Stimulated activated naive CD4-positive, alpha-beta T cell treated with Interleukin-2 at 50 U/mL for 16 hours (primary cell): ENCODE results near the gene ITGA4.
A peak's percentile ranks its signal among the peaks of the same experiment; 100 is the strongest.

Source experiments
- DNase-seq: peaks from one replicate; lab custom pipeline; 2025; lab: John Stamatoyannopoulos, UW

Gene ITGA4

DNA sequence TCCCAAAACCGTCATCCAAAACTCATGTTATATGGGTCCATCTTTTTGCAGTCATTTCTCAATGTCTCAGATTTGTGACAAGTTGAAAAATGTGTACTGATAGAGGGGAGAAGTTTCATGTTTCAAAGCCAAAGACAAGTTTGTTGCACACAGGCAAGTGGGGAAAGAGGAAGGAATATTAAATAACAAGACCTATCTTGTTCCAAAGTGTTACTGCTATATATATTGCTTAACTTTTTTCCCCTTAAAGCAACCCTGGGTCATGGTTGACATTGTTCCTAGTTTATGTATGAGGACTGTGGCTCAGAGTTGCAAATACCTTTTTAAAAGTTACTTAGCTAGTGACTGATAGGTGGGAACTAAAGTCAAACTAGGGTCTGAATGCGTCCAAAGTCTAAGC, 1.7 kb downstream of the ITGA4 start:
- DNase-seq: no peak

DNA sequence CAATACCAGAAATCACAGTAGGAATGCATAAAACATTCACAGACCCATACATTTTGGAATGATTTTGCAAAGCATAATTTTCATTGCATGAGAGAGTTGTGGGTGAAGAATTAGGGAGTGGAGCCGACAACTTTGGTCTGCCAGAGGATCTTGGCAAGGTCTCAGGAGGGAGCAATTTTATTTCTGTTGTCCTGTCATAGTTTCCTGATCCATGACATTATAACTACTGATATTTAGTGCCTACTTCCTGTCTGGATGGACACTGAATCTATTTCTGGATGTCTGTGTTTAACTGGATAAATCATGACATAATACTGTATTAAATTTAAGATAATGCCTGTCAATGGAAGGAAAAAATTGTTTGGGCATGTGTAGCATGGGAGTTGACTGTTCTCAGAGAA, 2.4 kb downstream of the ITGA4 start:
- DNase-seq: no peak

DNA sequence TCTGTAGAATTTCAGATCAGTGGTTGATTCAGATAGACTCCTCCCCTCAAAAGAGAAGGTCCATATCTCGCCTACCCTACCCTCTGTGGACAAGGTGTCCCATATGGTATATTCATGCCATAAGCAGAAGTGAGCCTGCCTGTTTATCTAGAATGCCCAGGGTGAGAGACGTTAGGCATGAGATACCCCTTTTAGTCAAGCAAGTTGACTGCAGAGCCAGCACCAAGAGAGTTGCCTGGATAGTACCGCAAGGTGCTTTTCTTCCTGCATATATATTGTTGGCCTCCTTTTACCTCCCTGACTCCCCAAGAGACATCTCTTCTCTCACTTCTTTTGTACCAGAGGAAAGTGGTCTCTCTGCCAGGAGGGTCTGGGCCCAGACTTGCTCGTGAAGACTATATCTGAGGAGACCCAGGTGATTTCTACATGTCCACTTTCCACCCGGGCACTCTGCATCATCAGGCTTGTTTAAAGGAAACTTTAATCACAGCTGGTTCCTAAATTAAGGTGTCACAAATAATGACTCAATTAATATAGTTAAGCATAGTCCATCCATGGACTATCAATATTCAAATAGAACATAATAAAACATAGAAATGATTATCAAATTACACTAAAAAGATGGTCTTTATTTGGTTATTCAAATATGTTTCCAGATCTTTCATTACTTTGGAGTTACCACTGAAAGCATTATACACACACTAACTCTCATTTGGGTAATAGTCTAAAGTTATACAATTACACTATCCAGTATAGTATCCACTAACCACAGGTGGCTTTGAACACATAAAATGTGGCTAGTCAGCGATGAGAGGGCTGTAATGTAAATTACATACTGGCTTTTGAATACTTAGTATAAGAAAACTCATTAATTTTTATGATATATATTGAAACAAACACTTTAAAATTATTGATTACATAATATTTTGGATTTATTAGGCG, 4.1 kb downstream of the ITGA4 start:
- DNase-seq: no peak

DNA sequence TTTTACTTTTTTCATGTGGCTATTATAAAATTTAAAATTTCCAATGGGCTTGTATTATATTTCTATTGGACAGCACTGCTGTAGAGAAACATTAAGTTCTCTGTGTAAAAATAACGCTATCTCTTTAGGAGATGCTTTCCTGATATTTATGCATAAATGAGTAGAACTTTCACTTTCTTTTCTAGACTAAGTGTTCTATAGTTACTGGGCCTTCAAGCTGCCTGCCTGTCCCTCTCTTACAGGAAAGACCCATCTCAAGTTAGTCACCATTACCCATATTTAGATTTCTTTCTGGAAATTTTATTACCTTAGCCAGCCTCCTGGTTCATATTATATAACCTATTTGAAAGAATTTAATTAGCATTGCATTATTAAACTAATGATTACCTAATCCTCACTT, 4.8 kb downstream of the ITGA4 start:
- no peak for DNase-seq

DNA sequence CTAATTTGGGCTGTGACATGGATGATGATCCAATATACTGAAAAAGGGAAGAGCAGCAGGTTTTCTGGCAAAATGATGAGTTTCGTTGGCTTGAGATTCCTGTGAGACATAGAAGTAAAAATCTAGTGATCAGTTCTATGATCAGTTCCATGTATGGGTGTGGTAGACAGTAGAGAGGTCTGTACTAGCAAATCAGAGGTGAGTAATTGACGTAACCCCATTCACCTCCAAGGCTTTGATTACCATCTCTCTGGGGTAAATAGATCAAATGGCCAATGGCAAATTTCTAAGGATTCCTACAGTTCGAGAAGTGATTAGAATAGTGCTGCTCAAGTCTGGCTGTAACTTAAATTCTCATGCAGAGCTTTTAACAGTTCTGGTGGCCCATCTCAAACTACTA, 6.4 kb downstream of the ITGA4 start:
- no peak for DNase-seq

DNA sequence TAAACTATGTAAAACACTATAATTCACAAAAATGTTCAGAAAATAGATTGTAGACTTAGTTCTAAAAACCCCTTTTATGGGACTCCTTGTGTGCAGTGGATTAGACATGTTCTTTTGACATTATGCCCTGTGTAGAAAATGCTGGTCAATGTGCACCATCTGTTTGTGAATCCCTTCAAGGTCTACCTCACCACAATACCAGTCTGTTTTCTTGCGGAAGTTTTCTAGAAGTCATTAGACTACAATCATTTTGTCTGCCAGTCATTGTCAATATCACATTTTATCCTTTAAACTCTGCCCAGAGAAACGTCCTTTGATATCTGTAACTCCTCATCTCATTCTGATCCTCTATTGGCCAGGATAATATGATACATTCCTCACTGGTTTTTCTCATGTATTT, 7.8 kb downstream of the ITGA4 start:
- DNase-seq: no peak

DNA sequence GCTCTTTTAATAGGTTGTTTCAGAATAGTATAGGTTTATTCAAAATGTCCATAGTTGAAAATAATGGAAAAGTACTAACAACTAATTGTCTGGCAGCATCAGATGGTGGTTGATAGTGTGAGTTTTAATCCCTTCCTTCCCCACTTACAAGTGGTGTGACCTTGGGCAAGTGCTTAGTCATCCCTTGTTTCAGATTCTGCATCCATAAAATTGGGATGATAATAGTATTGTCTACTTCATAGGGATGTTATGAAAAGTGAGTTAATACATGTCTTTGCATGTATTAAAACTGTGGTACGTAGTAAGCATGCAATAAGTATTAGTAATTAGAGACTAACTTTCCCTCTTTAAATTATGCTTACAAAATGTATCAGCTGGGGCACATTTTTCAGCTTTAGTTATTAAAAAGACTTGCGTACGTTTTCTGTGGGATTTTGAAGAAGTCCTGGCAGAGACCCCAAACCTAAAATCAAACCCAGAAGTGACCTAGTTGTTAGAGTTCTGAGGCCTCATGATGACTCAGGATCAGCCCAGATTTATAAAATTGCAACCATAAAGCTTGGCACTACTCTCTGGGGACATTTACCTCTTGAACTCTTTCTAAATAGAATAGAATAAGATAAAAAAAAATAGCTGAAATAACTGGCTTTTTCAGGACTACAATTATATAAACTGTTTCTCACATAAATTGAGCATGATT, 8.6 kb downstream of the ITGA4 start:
- no peak for DNase-seq

DNA sequence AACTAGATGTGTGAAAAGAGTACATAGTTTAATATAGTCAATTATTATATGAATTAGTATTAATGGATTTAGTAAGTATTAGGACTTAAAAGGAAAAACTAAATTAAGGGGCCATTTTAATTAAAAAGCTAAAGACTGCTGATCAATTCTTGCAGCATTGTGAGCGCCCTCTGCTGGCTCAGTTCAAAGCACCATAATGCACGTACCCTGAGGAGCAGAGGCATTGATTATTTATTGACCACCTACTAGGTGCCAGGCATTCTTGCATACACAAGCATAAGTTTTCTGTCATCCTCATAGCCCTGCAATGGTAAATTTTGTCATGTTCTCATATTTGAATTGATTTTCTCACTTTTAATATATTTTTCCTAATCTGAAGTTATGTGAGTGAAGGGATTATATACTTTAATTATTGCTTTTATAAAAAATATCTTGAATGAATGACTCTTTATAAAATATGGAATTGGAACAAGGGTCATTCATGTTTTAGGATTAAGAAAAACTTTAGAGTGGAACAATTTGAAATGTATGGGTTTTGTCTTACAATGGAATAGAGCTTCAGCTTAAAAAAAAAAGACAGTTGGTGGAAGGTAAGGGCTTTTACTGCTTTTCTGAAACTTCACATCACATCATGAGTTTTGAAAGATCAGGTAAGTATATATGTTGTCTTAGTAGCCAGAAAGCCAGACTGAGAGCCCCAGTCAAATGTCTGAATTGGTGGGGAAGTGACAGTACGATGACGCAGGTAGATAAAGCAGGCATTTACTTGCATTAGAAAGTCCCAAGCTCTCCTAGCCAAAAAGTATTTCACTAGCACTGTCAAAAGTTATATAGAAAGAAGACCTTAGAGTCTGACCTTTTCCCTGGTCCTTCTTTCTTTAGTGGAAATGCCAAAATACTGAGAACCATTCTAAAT, 9.7 kb downstream of the ITGA4 start:
- DNase-seq: peak; percentile 75

DNA sequence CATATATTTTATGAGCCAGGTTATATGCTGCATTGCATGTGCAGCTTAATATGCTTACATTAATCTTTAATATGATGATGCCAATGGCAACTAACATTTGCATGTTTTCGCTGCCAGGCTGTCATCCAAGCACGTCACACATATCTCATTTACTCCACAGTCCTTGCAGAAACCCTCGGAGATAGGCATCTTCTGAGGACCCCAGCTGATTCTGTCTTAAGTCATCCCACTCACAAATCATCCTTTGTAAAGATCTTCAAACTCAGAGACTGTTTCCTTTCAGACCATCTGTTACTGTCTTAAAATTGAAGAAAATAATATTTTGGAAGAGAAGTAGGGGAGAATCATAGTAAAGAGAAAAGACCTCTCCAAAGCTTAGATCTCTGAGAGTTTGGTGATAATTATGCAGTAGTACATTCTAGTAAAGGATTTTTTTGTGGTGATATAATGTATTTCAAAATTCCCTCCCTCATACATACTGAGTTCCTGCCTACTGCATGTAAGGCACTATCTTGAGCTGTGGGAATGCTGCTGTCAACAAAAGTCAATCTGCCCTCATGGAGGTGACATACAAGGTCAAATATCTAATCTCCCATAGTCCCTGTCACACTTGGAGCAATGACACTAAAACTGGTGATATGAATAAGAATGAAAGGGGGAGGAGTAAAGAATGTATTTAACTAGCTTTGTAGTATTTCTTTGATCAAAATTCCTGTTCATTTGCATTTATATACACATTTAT, 11.0 kb downstream of the ITGA4 start:
- DNase-seq: no peak

DNA sequence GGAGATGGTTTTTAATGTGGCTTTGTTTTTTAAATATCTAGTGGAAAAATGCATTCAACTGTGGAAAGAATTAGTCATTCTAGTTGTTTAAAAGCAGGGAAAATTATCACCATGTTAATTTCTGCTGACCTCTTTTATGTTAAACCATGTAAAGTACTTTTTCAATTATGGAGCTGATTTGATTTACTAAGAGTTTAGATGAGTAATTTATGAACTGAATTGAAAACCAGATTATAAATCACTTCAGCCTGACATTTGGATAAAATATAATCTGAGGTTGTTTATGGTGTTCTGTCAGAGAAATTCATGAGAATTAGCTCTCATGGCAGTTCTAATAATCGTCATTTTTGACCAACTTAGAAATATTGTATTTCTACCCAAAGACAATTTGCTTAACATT, 11.6 kb downstream of the ITGA4 start:
- no peak for DNase-seq

DNA sequence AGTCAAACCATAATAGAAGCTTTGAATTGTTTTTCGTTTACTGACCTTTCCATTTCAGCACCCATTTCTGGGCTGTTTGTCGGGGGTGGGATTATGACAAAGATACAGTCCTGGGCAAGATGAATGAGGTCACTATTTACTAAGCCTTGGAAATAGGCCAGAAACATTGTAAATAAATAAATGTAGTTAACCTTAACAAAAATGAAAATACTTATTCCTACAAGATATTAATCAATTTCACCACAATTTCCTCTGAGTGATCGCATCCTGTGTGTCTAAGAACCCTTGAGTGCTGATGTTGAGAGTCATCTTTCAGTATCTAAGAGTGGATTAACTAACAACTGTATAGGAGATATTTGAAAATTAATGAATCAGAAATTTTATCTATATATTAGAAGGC, 14.0 kb downstream of the ITGA4 start:
- DNase-seq: no peak

DNA sequence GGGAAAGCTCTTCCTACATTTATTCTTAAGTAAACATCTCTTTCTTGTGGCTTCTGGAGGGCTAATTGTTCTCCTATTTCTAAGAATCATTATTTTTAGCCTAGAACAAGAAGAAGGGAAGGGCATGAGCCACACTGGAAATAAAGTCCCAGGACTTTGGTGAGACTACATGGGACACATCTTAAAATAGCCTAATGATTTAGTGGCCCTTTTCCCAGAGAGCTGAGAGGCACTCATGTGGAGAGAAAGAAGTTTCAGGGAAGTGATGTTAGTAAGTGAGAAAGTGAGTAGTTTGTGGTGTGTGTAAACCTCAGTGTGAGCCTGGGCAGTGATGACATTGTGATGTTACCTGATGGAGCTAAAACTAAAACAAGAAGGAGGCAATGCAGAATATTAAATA, 14.6 kb downstream of the ITGA4 start:
- no peak for DNase-seq

DNA sequence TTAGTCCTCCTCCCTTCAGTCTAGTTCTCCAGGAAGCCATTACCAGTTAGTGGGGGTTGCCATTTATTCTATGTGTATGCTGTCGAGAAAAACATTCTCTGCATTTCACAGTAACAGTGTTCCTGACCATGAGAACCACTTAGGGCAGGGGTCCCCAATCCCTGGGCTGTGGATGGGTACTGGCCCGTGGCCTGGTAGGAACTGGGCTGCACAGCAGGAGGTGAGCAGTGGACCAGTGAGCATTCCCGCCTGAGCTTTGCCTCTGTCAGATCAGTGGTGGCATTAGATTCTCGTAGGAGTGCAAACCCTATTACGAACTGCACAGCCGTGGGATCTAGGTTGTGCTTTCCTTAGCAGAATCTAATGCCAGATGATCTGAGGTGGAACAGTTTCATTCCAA, 15.8 kb downstream of the ITGA4 start:
- DNase-seq: no peak

DNA sequence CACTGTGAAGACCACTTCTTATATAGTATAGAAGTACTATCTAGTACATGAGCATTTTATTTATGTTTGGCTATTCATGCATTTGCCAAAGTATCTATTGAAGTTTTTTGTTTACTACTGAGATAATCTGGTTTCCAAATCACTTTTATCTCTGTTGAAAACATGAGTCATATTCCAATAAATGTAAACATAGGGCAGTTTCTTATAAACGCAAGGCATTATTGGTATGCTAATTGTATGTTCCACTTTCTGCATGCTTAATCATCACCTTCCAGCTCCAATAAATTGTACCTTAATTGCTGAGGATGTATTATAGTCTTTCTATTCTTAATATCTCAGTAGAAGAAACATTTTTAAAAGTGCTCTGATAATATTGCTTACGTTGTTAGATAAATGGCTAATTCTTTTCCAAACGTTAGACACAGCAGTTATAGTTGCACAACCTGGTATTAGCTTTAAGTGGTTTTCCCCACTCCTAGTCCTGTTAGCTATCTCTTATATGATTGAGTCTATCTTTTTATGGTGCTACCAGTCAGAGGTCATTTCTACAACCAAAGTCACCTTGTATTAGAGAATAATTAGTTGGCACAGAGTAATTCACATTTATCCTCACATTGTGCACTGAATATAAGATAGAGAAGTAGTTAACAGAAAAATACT, 17.2 kb downstream of the ITGA4 start:
- no peak for DNase-seq

DNA sequence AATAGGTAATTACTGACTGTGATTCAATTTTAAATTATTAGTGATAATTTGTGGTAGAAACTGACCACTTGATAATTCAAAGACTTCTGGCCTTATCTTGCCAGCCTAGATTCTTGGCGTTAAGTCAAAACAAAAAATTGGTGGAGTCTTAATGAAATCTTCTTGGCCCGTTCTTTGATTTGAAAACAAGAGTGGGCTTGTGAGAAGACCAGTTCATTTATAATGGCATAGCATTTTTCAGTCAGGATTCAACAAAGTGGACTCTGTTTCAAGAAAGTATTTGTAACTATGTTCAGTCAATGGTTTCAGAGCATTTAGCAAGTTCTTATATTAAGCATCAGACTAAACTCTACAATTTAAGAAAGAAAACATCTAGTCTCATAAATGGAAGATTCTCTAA, 26.0 kb downstream of the ITGA4 start:
- DNase-seq: no peak

DNA sequence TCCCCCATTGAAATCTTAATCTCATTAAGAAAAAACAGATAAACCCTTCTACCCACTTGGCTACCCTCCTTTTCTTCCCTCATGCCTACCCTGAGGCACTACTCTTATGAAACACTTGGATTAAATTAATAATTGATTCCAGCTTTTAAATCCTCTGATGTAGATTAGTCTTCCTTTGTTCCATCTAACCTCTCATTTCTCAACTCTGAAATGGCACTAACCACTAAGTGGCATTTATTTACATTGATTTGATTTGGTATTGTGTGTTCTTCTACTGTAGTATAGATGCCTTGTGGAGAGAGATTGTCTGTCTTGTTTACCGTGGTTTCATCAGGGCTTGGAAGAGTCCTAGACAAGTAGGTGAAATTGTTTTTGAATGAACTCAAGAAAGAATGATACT, 26.7 kb downstream of the ITGA4 start:
- no peak for DNase-seq

DNA sequence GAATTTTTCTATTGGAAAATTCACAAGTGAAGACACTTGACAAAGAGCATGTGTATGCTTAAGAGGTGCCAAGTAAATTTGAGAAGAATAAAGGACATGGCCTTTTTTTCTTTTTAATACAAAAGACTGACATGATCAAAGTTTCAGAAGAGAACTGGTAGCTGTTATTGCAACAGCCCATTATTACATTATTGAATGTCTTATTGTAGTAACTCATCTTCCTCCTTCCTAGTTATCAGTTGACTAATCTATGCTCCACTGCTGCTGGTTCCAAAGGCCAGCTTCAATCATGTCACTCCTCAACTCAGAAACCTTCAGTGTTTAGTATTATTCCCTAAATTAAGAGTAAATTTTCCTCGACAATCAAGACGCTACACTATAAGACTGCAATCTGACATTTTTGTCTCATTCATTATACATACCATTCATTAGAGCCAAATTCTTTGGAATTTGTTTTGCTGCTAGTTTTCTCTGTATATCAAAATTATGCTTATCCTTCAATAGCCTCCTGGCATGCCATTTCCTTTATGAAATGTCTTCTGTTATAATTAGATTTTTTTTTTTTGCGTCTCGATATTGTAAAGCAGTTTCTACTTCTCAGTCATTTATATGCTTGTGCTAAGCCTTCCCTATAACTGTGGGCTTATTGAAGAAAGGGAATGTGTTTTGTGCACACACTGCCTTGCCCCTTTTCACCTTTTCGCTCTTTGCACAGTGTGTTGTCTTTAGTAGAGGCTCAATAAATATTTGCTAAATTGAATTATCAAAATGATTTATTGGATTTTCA, 27.9 kb downstream of the ITGA4 start:
- no peak for DNase-seq

DNA sequence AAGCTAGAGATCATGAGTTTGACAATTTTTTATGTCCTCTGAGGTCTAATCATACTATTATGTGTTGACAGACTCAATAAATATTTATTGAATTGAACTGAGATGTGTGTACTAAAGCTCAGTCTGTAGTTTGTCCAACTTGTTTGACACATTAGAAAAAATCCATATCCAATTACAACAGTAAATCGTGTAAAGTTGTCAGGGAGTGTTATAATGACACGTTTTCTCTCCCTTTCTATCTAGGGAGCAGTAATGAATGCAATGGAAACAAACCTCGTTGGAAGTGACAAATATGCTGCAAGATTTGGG, 28.4 kb downstream of the ITGA4 start:
- DNase-seq: no peak

DNA sequence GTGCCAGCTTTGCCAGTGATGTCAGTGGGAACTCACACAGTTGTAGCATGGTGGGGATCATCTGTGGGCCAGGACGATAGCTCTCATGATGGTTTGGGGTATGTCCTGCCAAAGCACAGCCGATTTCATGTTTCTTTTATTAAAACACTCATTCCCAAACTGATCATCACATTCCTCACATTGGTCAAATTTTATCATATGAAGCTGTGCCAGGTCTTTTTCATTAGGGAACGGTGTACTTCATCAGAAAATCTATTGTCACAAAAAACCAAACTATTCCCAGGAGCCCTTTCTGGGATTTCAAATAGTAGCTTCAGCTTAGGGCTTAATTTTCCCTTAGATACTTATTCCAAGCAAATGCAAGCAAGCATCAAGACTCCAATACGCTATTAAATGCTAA, 42.0 kb downstream of the ITGA4 start:
- no peak for DNase-seq

DNA sequence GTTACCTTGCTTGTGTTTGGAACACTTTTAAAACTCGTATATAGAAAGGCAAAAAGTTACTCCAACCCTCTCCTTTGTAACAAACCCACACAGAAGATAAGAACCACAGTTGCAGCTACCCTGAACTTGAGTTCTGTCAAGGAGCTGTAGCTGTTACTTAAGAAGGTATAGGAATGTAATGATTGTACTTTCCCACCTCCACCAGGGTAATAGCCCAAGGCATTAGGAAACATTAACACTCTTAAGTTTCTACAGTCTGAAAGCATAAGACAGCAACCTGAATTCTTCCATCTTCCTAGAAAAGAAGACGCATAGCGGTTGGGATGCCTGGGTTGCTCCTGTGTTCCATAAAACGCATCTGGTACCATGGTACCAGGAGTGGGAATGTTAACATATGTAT, 43.0 kb downstream of the ITGA4 start:
- no peak for DNase-seq

DNA sequence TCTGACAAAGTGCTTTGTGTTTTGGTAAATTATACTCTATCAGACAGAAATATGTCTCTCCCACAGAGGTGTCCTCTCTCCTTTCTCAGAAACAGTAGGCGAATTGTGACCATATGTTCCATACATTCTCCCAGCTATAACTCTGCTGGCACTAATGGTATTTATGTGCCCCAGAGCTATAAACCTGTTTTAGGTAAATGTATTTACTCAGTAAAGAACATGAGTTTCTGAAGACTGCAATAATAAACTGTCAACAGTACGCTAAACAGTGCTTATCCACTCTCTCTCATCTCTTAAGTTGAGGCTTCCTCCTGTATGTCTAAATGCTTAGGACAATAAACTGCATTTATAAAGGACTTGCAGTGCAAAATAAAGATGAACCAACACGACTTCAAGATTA, 58.5 kb downstream of the ITGA4 start:
- DNase-seq: no peak
